NB4 (cell line): Measurements from ENCODE around the gene YIPF3.
"Not testable (repeated sequence)": the region's sequence is repeated elsewhere in the genome, so short reads cannot be mapped to it uniquely, and the experiment has no call there.

Experiments used
- DNase-seq: peaks from one replicate; pipeline ENCODE4 v3.0.0; 2010; ENCODE audit warnings: low read depth
- H3K4me3 ChIP-seq: one replicate; pipeline ENCODE4 v1.5.1; 2011; ENCODE audit warnings: mild to moderate bottlenecking, low read depth, low read length, moderate library complexity
- CTCF ChIP-seq: IDR thresholded peaks from one replicate; pipeline ENCODE4 v1.5.1; 2012; ENCODE audit warnings: low read depth, low read length
- MAX ChIP-seq: IDR thresholded peaks from 2 replicates; pipeline ENCODE4 v1.6.1; 2011; ENCODE audit warnings: low read depth, low read length
- MYC ChIP-seq: IDR thresholded peaks from 2 replicates; pipeline ENCODE4 v1.6.1; 2011; ENCODE audit warnings: low read depth, low read length
- POLR2A ChIP-seq: IDR thresholded peaks from 2 replicates; pipeline ENCODE4 v1.6.1; 2011; ENCODE audit warnings: mild to moderate bottlenecking; ENCODE audit not compliant: insufficient read length; ENCODE audit errors: extremely low read depth

YIPF3 gene

GRCh38 chr6:43505718-43506117 lies 11.0 kb downstream of the YIPF3 start:
- DNase-seq: no peak
- TF ChIP-seq MYC (no peak), POLR2A (no peak), MAX (no peak), CTCF (no peak)
- no peak overlapping the region for H3K4me3 ChIP-seq

GRCh38 chr6:43504756-43505593 lies 11.8 kb downstream of the YIPF3 start:
- H3K4me3 ChIP-seq: no peak overlapping the region
- no peak for DNase-seq
- no peak for TF ChIP-seq MYC
- no peak for TF ChIP-seq MAX

GRCh38 chr6:43503443-43503842 lies 13.3 kb downstream of the YIPF3 start:
- DNase-seq: no peak
- TF ChIP-seq POLR2A (no peak), MYC (no peak), CTCF (no peak), MAX (no peak)
- H3K4me3 ChIP-seq: no peak overlapping the region

GRCh38 chr6:43502666-43503065 lies 14.1 kb downstream of the YIPF3 start:
- no peak for TF ChIP-seq POLR2A
- no peak for TF ChIP-seq MAX
- no peak for TF ChIP-seq MYC
- TF ChIP-seq CTCF: no peak
- DNase-seq: no peak
- no peak overlapping the region for H3K4me3 ChIP-seq

GRCh38 chr6:43500921-43501320 lies 15.8 kb downstream of the YIPF3 start:
- no peak overlapping the region for H3K4me3 ChIP-seq
- DNase-seq: no peak
- no peak for TF ChIP-seq MYC
- no peak for TF ChIP-seq MAX
- no peak for TF ChIP-seq POLR2A
- TF ChIP-seq CTCF: no peak

- no peak for TF ChIP-seq CTCF
- TF ChIP-seq POLR2A: no peak
- no peak for TF ChIP-seq MYC
- no peak for TF ChIP-seq MAX
- DNase-seq: no peak
- no peak overlapping the region for H3K4me3 ChIP-seq
Observed at GRCh38 chr6:43499028-43499815, 17.5 kb downstream of the YIPF3 start.

- not testable (repeated sequence) for DNase-seq, H3K4me3 ChIP-seq
Observed at GRCh38 chr6:43498291-43498690, 18.4 kb downstream of the YIPF3 start.
